GM10266 (cell line): ENCODE data around the gene PTPRJ.

Source experiments
- DNase-seq: peaks from one replicate; pipeline ENCODE4 v3.0.0; 2012; ENCODE audit errors: extremely low spot score
- CTCF ChIP-seq: IDR thresholded peaks from 2 replicates; pipeline ENCODE4 v1.5.1; 2012; ENCODE audit warnings: mild to moderate bottlenecking, low read depth; ENCODE audit not compliant: control insufficient read depth, insufficient read depth; ENCODE audit errors: missing control alignments

Gene PTPRJ

GRCh38 chr11:48101044-48101733, 120.8 kb downstream of the PTPRJ start:
- DNase-seq: no peak
- no peak for TF ChIP-seq CTCF

GRCh38 chr11:48101958-48102357, 121.6 kb downstream of the PTPRJ start:
- no peak for TF ChIP-seq CTCF
- no peak for DNase-seq

- TF ChIP-seq CTCF: no peak
- DNase-seq: no peak
Measured at GRCh38 chr11:48103621-48104567, 123.5 kb downstream of the PTPRJ start.

- TF ChIP-seq CTCF: no peak
- no peak for DNase-seq
Measured at GRCh38 chr11:48104568-48104924, 124.2 kb downstream of the PTPRJ start.

GRCh38 chr11:48105096-48105990, 125.0 kb downstream of the PTPRJ start:
- no peak for TF ChIP-seq CTCF

GRCh38 chr11:48106166-48106565, 125.8 kb downstream of the PTPRJ start:
- no peak for DNase-seq
- TF ChIP-seq CTCF: no peak

More at GRCh38 chr11:48105096-48105990, 125.0 kb downstream of the PTPRJ start:
- no peak for DNase-seq
